ENCODE results near the gene MAP3K20. TPM values are rescaled to one million over a fixed set of nuclear protein-coding genes. Genes with fewer than 3 reads are reported as not detected.

MAP3K20 gene
- total RNA-seq, 1 experiment from 2014 or later, result 15.2 TPM

GRCh38 chr2:173187941-173188788 lies 112.5 kb downstream of the MAP3K20 start:
- CTCF ChIA-PET, result no interaction called here
- DNase-seq (ENCODE audit: low spot score), result no peak
- H3K36me3 Mint-ChIP-seq, result no peaks in the 10 kb centered on the region
- POLR2A ChIA-PET, result no interaction called here
- no peaks in the 10 kb centered on the region for H3K9me3 Mint-ChIP-seq
- H3K4me1 Mint-ChIP-seq, result peaks cover 74% of the 10 kb centered on the region
- no peak overlapping the region for H3K4me3 Mint-ChIP-seq
- no peaks in the 10 kb centered on the region for H3K27me3 Mint-ChIP-seq (ENCODE audit: low read depth)
- TF ChIP-seq, protein P1, sequence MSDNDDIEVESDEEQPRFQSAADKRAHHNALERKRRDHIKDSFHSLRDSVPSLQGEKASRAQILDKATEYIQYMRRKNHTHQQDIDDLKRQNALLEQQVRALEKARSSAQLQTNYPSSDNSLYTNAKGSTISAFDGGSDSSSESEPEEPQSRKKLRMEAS (CRISPR knock-in tag; IDR thresholded peaks at IDR 0.05), result no peak
- TF ChIP-seq TCF7 (CRISPR knock-in tag; IDR thresholded peaks at IDR 0.05; ENCODE audit: low read depth) (no peak), PRDM15 (CRISPR knock-in tag; IDR thresholded peaks at IDR 0.05) (no peak), HMGA2 (CRISPR knock-in tag; IDR thresholded peaks at IDR 0.05) (no peak), MYBL2 (CRISPR knock-in tag; IDR thresholded peaks at IDR 0.05) (no peak)
- H3K27ac Mint-ChIP-seq, result peak overlapping the region; percentile 66
- no peak for ATAC-seq

- Mint-ChIP-seq H3K36me3 (no peaks in the 10 kb centered on the region), H3K27ac (peak overlapping the region; percentile 96), H3K27me3 (ENCODE audit: low read depth) (no peaks in the 10 kb centered on the region), H3K4me3 (peak overlapping the region; percentile 42), H3K4me1 (peaks cover 92% of the 10 kb centered on the region), H3K9me3 (no peaks in the 10 kb centered on the region)
- peak; percentile 79 for ATAC-seq
- no peak for DNase-seq (ENCODE audit: low spot score)
- CTCF ChIA-PET, result interaction anchor here (1.2 kb wide), 1 partner anchor 100 kb away, joined by 8 read pairs; no protein-coding TSS in a partner anchor
- POLR2A ChIA-PET, result no interaction called here
- TF ChIP-seq, protein P2, sequence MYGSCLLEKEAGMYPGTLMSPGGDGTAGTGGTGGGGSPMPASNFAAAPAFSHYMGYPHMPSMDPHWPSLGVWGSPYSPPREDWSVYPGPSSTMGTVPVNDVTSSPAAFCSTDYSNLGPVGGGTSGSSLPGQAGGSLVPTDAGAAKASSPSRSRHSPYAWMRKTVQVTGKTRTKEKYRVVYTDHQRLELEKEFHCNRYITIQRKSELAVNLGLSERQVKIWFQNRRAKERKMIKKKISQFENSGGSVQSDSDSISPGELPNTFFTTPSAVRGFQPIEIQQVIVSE (CRISPR knock-in tag; IDR thresholded peaks at IDR 0.05; ENCODE audit: borderline replicate concordance), result no peak
- TF ChIP-seq, protein P1 (CRISPR knock-in tag; IDR thresholded peaks at IDR 0.05), result no peak
- TF ChIP-seq CBFB (CRISPR knock-in tag; IDR thresholded peaks at IDR 0.05; ENCODE audit: low read depth) (no peak), ATF3 (CRISPR knock-in tag; conservative IDR thresholded peaks at IDR 0.05) (no peak), CREM (CRISPR knock-in tag; IDR thresholded peaks at IDR 0.05) (no peak), ZNF263 (CRISPR knock-in tag; IDR thresholded peaks at IDR 0.05; ENCODE audit: low read depth) (no peak), JAZF1 (CRISPR knock-in tag; IDR thresholded peaks at IDR 0.05) (no peak), TP53 (CRISPR knock-in tag; IDR thresholded peaks at IDR 0.05) (no peak), ERG (CRISPR knock-in tag; IDR thresholded peaks at IDR 0.05) (no peak), SP1 (CRISPR knock-in tag; conservative IDR thresholded peaks at IDR 0.05) (no peak)
- TF ChIP-seq, protein P3, sequence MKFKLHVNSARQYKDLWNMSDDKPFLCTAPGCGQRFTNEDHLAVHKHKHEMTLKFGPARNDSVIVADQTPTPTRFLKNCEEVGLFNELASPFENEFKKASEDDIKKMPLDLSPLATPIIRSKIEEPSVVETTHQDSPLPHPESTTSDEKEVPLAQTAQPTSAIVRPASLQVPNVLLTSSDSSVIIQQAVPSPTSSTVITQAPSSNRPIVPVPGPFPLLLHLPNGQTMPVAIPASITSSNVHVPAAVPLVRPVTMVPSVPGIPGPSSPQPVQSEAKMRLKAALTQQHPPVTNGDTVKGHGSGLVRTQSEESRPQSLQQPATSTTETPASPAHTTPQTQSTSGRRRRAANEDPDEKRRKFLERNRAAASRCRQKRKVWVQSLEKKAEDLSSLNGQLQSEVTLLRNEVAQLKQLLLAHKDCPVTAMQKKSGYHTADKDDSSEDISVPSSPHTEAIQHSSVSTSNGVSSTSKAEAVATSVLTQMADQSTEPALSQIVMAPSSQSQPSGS (CRISPR knock-in tag; IDR thresholded peaks at IDR 0.05; ENCODE audit: borderline replicate concordance, low read depth), result no peak
- TF ChIP-seq, protein P4, sequence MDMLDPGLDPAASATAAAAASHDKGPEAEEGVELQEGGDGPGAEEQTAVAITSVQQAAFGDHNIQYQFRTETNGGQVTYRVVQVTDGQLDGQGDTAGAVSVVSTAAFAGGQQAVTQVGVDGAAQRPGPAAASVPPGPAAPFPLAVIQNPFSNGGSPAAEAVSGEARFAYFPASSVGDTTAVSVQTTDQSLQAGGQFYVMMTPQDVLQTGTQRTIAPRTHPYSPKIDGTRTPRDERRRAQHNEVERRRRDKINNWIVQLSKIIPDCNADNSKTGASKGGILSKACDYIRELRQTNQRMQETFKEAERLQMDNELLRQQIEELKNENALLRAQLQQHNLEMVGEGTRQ (CRISPR knock-in tag; IDR thresholded peaks at IDR 0.05), result no peak
These were observed 116.0 kb downstream of the MAP3K20 start for GRCh38 chr2:173191601-173192000.

Data from WTC11 (cell line).